GM18868 (cell line): ENCODE results near the gene TGFBR3.
"Not testable (repeated sequence)": the region's sequence is repeated elsewhere in the genome, so short reads cannot be mapped to it uniquely, and the experiment has no call there.

Source experiments
- ATAC-seq: cut with Tn5 transposase; IDR thresholded peaks from one replicate; pipeline ENCODE4 v1.9.1; 2021; ENCODE audit warnings: mild to moderate bottlenecking, moderate library complexity; ENCODE audit not compliant: unreplicated experiment

The TGFBR3 gene

GRCh38 chr1:91851130-91852010 is 34.6 kb downstream of the TGFBR3 start:
- no peak for ATAC-seq

- ATAC-seq = no peak
Observed at GRCh38 chr1:91850708-91851107, 35.2 kb downstream of the TGFBR3 start.

GRCh38 chr1:91847851-91848250 is 38.1 kb downstream of the TGFBR3 start:
- no peak for ATAC-seq

- ATAC-seq = no peak
Observed at GRCh38 chr1:91846639-91847013, 39.3 kb downstream of the TGFBR3 start.

GRCh38 chr1:91846007-91846638 is 39.8 kb downstream of the TGFBR3 start:
- ATAC-seq = peak; percentile 64

GRCh38 chr1:91844862-91845528 is 41.0 kb downstream of the TGFBR3 start:
- ATAC-seq = no peak

- no peak for ATAC-seq
Observed at GRCh38 chr1:91843843-91844242, 42.1 kb downstream of the TGFBR3 start.

GRCh38 chr1:91842563-91842962 is 43.4 kb downstream of the TGFBR3 start:
- no peak for ATAC-seq

- ATAC-seq = no peak
Observed at GRCh38 chr1:91842056-91842455, 43.9 kb downstream of the TGFBR3 start.

GRCh38 chr1:91840276-91840675 is 45.7 kb downstream of the TGFBR3 start:
- not testable (repeated sequence) for ATAC-seq

- no peak for ATAC-seq
Observed at GRCh38 chr1:91836331-91837040, 49.5 kb downstream of the TGFBR3 start.

- ATAC-seq = no peak
Observed at GRCh38 chr1:91835087-91835521, 50.8 kb downstream of the TGFBR3 start.

GRCh38 chr1:91834549-91834948 is 51.4 kb downstream of the TGFBR3 start:
- ATAC-seq = not testable (repeated sequence)

- ATAC-seq = no peak
Observed at GRCh38 chr1:91833946-91834345, 52.0 kb downstream of the TGFBR3 start.

GRCh38 chr1:91831132-91831930 is 54.6 kb downstream of the TGFBR3 start:
- ATAC-seq = no peak

GRCh38 chr1:91830242-91831131 is 55.5 kb downstream of the TGFBR3 start:
- ATAC-seq = no peak

GRCh38 chr1:91829293-91830153 is 56.4 kb downstream of the TGFBR3 start:
- ATAC-seq = peak; percentile 52

- ATAC-seq = no peak
Observed at GRCh38 chr1:91828583-91829281, 57.2 kb downstream of the TGFBR3 start.
